Stomach (tissue), 4 donors: ENCODE measurements around the gene SNRNP25.

ENCODE experiments used
- CTCF ChIP-seq, 7 experiments: fragments of 450-650 bp in 4 of 7; fragments of 200-600 bp in 3 of 7; sonication (generic) in 3 of 7; IDR thresholded peaks; one replicate each; pipeline ENCODE4 v1.5.1; 2016 to 2019; ENCODE audit warnings: antibody characterized with exemption in 7 of 7, control low read depth in 2 of 7, mild to moderate bottlenecking in 1 of 7
- EP300 ChIP-seq: sonication (generic); formaldehyde crosslinking; IDR thresholded peaks from one replicate; pipeline ENCODE4 v1.6.1; 2017; ENCODE audit warnings: antibody characterized with exemption
- POLR2A ChIP-seq, 4 donors: fragments of 450-650 bp; IDR thresholded peaks; one replicate each; pipeline ENCODE4 v1.6.1; 2016; ENCODE audit warnings: antibody characterized with exemption in 4 of 4, control low read depth in 2 of 4, mild to moderate bottlenecking in 1 of 4, moderate library complexity in 1 of 4

- no peak for TF ChIP-seq CTCF (IDR thresholded peaks at IDR 0.05)
- no peak for TF ChIP-seq POLR2A (IDR thresholded peaks at IDR 0.05)
- TF ChIP-seq EP300 = no peak
These were observed 4.1 kb downstream of the SNRNP25 start for GRCh38 chr16:57711-58110.
